Mucosa of rectum (tissue), 2 donors: Measurements from ENCODE around the gene CCDC92B.

Experiments used
- H3K27ac ChIP-seq, 2 donors: one replicate each; pipeline ENCODE4 v1.7.0; 2013; ENCODE audit warnings: inconsistent platforms in 2 of 2, low read depth in 2 of 2, low read length in 2 of 2
- H3K27me3 ChIP-seq, 2 donors: one replicate each; pipeline ENCODE4 v1.7.0; 2013; ENCODE audit warnings: low read length in 2 of 2; ENCODE audit not compliant: control insufficient read depth in 2 of 2, insufficient read depth in 2 of 2
- H3K36me3 ChIP-seq, 2 donors: one replicate each; pipeline ENCODE4 v1.7.0; 2013; ENCODE audit warnings: low read length in 2 of 2; ENCODE audit not compliant: control insufficient read depth in 2 of 2, insufficient read depth in 2 of 2
- H3K4me1 ChIP-seq, 2 donors: one replicate each; pipeline ENCODE4 v1.7.0; 2013; ENCODE audit warnings: low read length in 2 of 2, mild to moderate bottlenecking in 1 of 2; ENCODE audit not compliant: control insufficient read depth in 2 of 2, insufficient read depth in 2 of 2
- H3K4me3 ChIP-seq, 2 donors: one replicate each; pipeline ENCODE4 v1.7.0; 2013; ENCODE audit warnings: low read length in 2 of 2
- H3K9ac ChIP-seq, 2 donors: one replicate each; pipeline ENCODE4 v1.7.0; 2013; ENCODE audit warnings: low read length in 2 of 2, low read depth in 1 of 2, mild to moderate bottlenecking in 1 of 2
- H3K9me3 ChIP-seq, 2 donors: one replicate each; pipeline ENCODE4 v1.7.0; 2013; ENCODE audit warnings: low read length in 2 of 2; ENCODE audit not compliant: control insufficient read depth in 2 of 2
- donor health status: healthy.
- donor health status: Normal muscosa, but diverticular disease.

The CCDC92B gene

GRCh38 chr17:2749058-2749783 lies at the start of gene CCDC92B:
Gene CCDC92B (minus strand): TSS chr17:2749652. CDS start chr17:2735145, 14,507 bp downstream.
- H3K4me1 ChIP-seq: no peaks in the 10 kb centered on the region
- no peaks in the 10 kb centered on the region for H3K9me3 ChIP-seq
- H3K27me3 ChIP-seq: peaks cover 23 to 29% of the 10 kb centered on the region in 2 donors
- H3K9ac ChIP-seq: no peak within 1 kb of the TSS
- no peak within 1 kb of the TSS for H3K27ac ChIP-seq
- no peaks in the 10 kb centered on the region for H3K36me3 ChIP-seq
- no peak within 1 kb of the TSS for H3K4me3 ChIP-seq

GRCh38 chr17:2798678-2799077 lies 49.2 kb upstream of the CCDC92B start:
- peaks cover 2 to 6% of the 10 kb centered on the region in 2 donors for H3K36me3 ChIP-seq
- no peaks in the 10 kb centered on the region for H3K9me3 ChIP-seq
- no peak overlapping the region for H3K9ac ChIP-seq
- no peaks in the 10 kb centered on the region for H3K27me3 ChIP-seq
- peaks cover 28 to 33% of the 10 kb centered on the region in 2 donors for H3K4me1 ChIP-seq
- H3K4me3 ChIP-seq: no peak overlapping the region
- no peak overlapping the region for H3K27ac ChIP-seq

- peaks cover 28 to 33% of the 10 kb centered on the region in 2 donors for H3K4me1 ChIP-seq
- H3K27ac ChIP-seq: no peak overlapping the region
- no peaks in the 10 kb centered on the region for H3K9me3 ChIP-seq
- peak overlapping the region; percentile 37 to 51 for H3K4me3 ChIP-seq
- peaks cover 2 to 6% of the 10 kb centered on the region in 2 donors for H3K36me3 ChIP-seq
- peak overlapping the region in 1 of 2 donors; percentile 34 for H3K9ac ChIP-seq
- no peaks in the 10 kb centered on the region for H3K27me3 ChIP-seq
Measured at GRCh38 chr17:2798188-2798587, 48.7 kb upstream of the CCDC92B start.

GRCh38 chr17:2797637-2798036 lies 48.2 kb upstream of the CCDC92B start:
- Histone ChIP-seq H3K27me3 (no peaks in the 10 kb centered on the region), H3K9me3 (no peaks in the 10 kb centered on the region), H3K9ac (peak overlapping the region; percentile 43 to 69), H3K4me1 (peaks cover 28 to 33% of the 10 kb centered on the region in 2 donors), H3K27ac (peak overlapping the region; percentile 74 to 75), H3K4me3 (peak overlapping the region; percentile 51 to 71), H3K36me3 (peaks cover 2 to 6% of the 10 kb centered on the region in 2 donors)

GRCh38 chr17:2797226-2797625 lies 47.8 kb upstream of the CCDC92B start:
- Histone ChIP-seq H3K4me3 (peak overlapping the region; percentile 51 to 71), H3K36me3 (peaks cover 2 to 6% of the 10 kb centered on the region in 2 donors), H3K9ac (peak overlapping the region; percentile 43 to 69)

DNA sequence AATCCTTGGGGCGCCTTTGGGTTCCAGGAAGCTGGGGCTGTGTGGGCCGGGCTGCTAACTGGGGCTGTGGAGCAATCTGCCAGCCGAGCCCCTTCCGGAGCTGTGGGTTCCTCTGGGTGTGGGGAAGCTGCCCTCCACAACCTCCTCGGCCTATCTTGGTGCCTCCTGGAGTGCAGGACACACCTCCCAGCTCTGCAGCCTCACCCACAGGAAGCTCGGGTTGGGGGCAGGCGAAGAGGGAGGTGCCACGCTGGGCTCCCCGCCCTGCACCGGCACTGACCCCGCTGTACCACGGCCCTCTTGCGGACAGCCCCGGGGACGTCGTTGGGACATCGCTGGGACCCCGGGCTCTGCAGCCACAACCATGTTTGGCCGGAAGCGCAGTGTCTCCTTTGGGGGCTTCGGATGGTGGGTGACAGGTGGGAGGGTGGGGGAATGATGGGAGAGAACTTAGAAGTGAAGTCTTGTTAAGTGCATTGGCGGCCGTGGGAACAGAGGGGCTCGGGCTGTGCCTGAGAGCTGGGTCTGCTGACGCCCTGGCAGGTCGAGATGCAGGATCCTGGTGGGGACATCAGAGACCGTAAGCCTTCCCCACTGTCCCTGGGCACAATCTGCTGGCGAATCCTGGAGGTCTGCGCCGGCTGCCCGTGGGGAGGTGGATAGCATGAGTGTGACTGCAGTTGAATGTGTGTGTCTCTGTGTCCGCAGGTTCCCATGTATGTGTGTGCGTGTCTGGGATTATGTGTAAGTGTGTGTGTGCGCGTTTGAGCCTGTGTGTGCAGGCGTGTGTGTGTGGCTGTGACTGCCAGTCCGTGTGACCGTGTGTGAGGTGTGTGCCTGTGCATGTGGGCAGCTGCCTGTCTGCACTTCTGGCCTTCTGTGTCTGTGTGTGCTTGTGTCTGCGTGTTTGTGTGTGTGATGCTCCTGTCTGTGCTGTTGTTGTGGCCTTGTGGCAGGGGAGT lies 47.0 kb upstream of the CCDC92B start, which contains the start of gene RAP1GAP2:
Gene RAP1GAP2 (plus strand): TSS at position 275 of the 962 bp plus-strand sequence. CDS start 90 bp downstream, at position 365.
- Histone ChIP-seq H3K9ac (peak within 1 kb of the TSS; percentile 43 to 69), H3K4me3 (peak within 1 kb of the TSS; percentile 51 to 71), H3K9me3 (no peaks in the 10 kb centered on the region), H3K27ac (peak within 1 kb of the TSS; percentile 74 to 75), H3K4me1 (peaks cover 28 to 33% of the 10 kb centered on the region in 2 donors), H3K27me3 (no peaks in the 10 kb centered on the region), H3K36me3 (no peaks in the 10 kb centered on the region)

More at GRCh38 chr17:2797226-2797625, 47.8 kb upstream of the CCDC92B start:
- H3K9me3 ChIP-seq: no peaks in the 10 kb centered on the region
- no peaks in the 10 kb centered on the region for H3K27me3 ChIP-seq
- H3K4me1 ChIP-seq: peaks cover 28 to 33% of the 10 kb centered on the region in 2 donors
- peak overlapping the region; percentile 74 to 75 for H3K27ac ChIP-seq

DNA sequence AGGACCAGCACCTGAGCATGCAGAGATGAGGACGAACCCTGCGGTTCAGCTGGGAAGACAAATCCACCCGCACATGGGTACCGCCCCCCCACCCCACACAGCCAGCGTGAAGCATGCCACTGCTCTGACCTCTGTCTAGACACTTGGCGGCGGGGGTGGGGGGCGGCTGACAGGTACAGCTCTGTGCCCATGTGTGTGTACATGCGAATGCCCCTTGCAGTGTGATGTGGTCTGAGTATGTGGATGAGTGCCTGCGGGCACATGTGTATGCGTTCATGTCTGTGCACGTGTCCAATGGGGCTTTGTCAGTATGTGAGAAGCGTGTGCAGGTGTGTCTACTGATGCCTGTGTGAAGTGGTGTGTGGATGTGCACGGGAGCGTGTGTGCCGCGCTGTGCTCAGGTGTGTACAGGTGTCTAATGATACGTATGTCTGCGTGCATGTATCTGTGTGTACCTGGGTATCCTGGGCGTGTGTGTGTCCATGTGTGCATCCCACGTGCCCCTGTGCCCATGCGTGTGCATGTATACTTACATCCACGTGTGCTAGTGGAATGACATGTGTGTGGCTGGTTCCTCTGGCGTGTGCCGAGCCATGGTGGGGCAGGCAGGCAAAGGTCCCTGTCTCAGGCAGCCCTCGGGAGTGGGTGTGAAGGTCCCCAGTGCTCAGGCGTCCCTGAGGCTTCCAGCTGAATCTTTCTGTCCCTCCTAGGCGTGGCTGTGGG lies 46.1 kb upstream of the CCDC92B start:
- Histone ChIP-seq H3K4me3 (peak overlapping the region; percentile 51 to 71), H3K4me1 (peaks cover 28 to 33% of the 10 kb centered on the region in 2 donors), H3K9ac (peak overlapping the region; percentile 26 to 69), H3K27me3 (no peaks in the 10 kb centered on the region), H3K27ac (peak overlapping the region; percentile 36 to 48), H3K9me3 (no peaks in the 10 kb centered on the region), H3K36me3 (no peaks in the 10 kb centered on the region)

DNA sequence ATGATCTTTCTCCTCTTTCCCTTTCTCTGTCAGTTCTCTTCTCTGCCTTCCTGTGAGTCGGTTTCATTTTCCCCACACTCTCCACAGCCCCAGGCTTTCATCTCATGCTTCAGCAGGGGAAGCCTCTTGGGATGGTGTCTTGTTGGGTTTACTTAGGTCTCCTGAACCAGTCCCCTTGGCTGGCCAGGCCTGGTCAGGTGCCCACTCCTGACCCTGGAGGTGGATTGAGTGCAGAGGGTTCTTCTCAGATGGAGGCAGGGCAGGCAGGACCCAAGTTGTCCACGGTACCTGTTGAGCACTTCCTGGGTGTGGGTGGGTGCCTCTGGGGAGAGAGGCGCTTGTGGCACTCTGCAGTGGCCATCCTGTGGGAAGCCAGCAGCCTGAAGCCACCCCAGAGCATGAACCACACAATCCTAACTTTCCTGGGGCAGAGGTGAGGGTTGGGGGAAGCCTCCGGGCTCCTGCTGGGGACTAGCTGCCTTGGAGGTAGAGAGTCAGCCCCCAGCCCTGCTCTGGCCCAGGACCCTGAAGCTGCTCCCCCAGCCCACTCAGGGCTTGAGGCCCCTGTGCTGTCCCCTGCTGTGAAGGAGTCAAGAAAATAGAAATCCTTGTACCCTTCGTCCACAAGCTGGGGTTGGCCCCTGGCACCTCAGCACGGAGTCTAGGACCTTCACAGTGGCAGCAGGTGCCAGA lies 44.8 kb upstream of the CCDC92B start:
- Histone ChIP-seq H3K4me1 (peaks cover 28 to 33% of the 10 kb centered on the region in 2 donors), H3K4me3 (no peak overlapping the region), H3K9ac (no peak overlapping the region), H3K27me3 (no peaks in the 10 kb centered on the region), H3K27ac (no peak overlapping the region), H3K36me3 (no peaks in the 10 kb centered on the region), H3K9me3 (no peaks in the 10 kb centered on the region)
